ENCODE data around the gene DCC.

The DCC gene, protein sequence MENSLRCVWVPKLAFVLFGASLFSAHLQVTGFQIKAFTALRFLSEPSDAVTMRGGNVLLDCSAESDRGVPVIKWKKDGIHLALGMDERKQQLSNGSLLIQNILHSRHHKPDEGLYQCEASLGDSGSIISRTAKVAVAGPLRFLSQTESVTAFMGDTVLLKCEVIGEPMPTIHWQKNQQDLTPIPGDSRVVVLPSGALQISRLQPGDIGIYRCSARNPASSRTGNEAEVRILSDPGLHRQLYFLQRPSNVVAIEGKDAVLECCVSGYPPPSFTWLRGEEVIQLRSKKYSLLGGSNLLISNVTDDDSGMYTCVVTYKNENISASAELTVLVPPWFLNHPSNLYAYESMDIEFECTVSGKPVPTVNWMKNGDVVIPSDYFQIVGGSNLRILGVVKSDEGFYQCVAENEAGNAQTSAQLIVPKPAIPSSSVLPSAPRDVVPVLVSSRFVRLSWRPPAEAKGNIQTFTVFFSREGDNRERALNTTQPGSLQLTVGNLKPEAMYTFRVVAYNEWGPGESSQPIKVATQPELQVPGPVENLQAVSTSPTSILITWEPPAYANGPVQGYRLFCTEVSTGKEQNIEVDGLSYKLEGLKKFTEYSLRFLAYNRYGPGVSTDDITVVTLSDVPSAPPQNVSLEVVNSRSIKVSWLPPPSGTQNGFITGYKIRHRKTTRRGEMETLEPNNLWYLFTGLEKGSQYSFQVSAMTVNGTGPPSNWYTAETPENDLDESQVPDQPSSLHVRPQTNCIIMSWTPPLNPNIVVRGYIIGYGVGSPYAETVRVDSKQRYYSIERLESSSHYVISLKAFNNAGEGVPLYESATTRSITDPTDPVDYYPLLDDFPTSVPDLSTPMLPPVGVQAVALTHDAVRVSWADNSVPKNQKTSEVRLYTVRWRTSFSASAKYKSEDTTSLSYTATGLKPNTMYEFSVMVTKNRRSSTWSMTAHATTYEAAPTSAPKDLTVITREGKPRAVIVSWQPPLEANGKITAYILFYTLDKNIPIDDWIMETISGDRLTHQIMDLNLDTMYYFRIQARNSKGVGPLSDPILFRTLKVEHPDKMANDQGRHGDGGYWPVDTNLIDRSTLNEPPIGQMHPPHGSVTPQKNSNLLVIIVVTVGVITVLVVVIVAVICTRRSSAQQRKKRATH (N-terminal part only)

DNA sequence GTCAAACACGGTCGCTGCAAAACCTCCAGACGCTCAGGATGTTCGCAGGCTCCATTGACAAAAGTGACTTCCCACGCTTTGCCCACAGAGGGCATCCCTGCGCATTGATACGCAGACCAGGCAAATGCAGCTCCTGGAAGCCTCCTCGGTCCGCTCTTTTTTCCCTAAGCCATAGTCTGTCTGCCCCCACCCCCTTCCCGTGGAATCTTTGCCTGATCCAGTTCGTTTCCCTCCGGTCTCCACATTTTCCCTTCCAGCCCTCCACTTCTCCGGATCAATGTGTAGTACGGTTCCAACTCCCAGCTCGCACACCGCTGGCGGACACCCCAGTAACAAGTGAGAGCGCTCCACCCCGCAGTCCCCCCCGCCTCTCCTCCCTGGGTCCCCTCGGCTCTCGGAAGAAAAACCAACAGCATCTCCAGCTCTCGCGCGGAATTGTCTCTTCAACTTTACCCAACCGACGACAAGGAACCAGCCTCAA lies at the start of gene DCC:
TSS of gene DCC (plus strand) at position 307 of the 481 bp plus-strand sequence. CDS start 591 bp downstream, outside the sequence.
- TF ChIP-seq, protein P1, sequence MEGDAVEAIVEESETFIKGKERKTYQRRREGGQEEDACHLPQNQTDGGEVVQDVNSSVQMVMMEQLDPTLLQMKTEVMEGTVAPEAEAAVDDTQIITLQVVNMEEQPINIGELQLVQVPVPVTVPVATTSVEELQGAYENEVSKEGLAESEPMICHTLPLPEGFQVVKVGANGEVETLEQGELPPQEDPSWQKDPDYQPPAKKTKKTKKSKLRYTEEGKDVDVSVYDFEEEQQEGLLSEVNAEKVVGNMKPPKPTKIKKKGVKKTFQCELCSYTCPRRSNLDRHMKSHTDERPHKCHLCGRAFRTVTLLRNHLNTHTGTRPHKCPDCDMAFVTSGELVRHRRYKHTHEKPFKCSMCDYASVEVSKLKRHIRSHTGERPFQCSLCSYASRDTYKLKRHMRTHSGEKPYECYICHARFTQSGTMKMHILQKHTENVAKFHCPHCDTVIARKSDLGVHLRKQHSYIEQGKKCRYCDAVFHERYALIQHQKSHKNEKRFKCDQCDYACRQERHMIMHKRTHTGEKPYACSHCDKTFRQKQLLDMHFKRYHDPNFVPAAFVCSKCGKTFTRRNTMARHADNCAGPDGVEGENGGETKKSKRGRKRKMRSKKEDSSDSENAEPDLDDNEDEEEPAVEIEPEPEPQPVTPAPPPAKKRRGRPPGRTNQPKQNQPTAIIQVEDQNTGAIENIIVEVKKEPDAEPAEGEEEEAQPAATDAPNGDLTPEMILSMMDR (IDR thresholded peaks at IDR 0.05) = no peak
- Histone ChIP-seq H3K27ac (no peak within 1 kb of the TSS), H3K4me3 (peak within 1 kb of the TSS; percentile 58)
- no peak for DNase-seq (ENCODE audit: low spot score)

DNA sequence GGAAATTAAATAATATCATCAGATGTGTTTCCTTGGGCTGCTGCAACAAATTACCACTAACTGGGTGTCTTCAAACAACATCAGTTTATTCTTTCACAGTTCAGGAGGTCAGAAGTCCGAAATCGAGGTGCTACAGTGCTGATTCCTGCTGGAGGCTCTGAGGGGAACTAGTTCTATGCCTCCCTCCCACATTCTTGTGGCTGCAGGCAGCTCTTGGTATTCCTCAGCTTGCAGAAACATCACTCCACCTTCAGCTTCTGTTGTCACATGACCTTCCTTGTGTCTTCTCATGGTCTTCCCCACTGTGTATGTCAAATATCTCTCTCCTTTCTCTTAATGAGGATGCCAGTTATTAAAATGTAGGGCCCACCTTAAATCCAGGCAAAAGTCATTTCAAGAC lies 29.3 kb upstream of the DCC start:
- no peak overlapping the region for H3K27ac ChIP-seq
- H3K4me3 ChIP-seq = no peak overlapping the region
- DNase-seq (ENCODE audit: low spot score) = no peak
- TF ChIP-seq, protein P1 (IDR thresholded peaks at IDR 0.05) = no peak

DNA sequence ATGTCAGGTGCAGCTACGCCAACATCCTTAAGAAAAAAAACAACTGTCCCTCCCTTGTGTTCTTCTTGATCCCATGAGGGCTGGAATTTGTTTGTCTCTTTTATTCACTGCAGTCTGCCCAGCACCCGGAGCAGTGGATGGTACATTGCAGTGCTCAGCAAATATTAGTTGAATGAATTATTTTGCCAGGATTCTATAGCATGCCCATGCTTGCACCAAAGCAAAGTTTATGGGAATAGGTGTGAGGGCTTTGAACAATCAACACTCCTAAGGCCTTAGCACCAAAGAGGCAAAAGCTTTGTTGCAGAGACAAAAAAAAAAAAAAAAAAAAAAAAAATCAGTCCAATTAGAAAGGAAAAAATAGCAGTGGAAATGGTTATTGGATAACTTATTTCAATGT lies 28.7 kb upstream of the DCC start:
- TF ChIP-seq, protein P1 (IDR thresholded peaks at IDR 0.05) = no peak
- no peak overlapping the region for H3K27ac ChIP-seq
- DNase-seq (ENCODE audit: low spot score) = no peak

DNA sequence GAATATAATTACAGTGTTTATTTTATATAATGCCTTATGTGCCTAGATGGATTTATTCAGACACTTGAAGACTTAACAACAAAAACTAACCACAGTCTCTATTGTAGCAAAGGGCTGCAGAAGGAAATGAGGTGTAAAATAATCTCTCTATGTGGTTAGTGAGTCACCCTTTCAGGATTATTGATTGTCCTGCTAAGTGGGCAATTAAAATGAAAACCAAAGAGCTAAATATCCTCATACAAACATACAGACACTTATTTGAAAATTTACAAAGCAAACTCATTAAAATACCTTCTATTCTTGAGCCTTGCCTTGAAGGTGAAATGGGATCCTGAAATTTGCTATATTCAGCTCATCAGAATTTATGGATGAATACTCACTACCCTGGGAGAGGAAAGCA lies 27.7 kb upstream of the DCC start:
- Histone ChIP-seq H3K27ac (no peak overlapping the region), H3K4me3 (no peak overlapping the region)
- TF ChIP-seq, protein P1 (IDR thresholded peaks at IDR 0.05) = no peak
- DNase-seq (ENCODE audit: low spot score) = no peak

More for the DNA sequence above, 28.7 kb upstream of the DCC start:
- no peak overlapping the region for H3K4me3 ChIP-seq

DNA sequence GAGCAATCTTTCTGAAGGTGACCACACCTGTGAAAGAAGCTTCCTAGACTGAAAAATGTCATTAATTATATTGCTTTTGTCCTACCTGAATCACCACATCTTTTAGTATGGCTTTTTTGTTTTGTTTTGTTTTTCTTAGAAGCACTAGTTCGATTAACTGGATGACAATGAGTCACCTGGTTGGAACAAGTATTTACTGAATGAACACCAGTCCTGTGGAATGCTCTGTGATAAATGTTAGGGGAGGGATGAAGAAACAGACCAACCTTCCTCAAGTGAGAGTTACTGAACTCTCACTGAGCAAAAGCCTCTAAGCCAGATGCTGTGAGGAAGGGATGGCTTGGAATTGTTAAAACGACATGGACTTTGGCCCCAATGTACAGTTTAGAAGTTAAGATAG lies 26.8 kb upstream of the DCC start:
- Histone ChIP-seq H3K4me3 (no peak overlapping the region), H3K27ac (no peak overlapping the region)
- TF ChIP-seq, protein P1 (IDR thresholded peaks at IDR 0.05) = no peak
- no peak for DNase-seq (ENCODE audit: low spot score)

DNA sequence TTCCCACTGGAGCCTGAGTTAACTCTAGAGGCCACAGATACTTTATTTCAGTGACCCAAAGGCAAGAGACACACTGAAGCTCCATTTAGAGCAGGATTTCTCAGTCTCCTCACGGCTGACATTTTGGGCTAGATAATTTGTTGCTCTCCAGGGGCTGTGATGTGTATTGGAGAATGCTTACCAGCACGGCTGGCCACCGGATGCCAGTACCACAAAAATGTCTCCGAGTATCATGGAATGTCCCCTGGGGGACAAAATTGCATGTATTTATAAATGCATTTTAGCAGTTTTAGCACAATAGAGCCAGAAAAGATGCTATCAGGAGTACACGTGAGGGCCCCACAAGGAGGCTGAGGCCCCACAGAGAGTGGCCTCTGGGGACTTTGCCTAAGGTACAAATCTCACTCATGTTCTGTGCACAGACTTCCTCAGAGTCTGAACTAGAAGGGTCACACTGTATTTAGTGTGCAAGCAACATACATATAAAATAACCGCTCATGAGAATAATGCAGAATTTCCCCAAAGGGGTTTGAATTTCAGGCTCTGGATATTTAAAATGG lies 20.5 kb upstream of the DCC start:
- TF ChIP-seq, protein P1 (IDR thresholded peaks at IDR 0.05) = no peak
- H3K4me3 ChIP-seq = no peak overlapping the region
- H3K27ac ChIP-seq = no peak overlapping the region
- DNase-seq (ENCODE audit: low spot score) = no peak
